Neural crest cell (in vitro differentiated cells): Measurements from ENCODE around the gene RXRA. TPM values are rescaled to one million over a fixed set of nuclear protein-coding genes. Genes with fewer than 3 reads are reported as not detected.

Source experiments
- DNase-seq: peaks from one replicate; pipeline ENCODE4 v3.0.0; 2021; ENCODE audit warnings: low read depth, mixed read lengths, low spot score
- H3K27ac Mint-ChIP-seq: one replicate; pipeline ENCODE4 v1.8.0; 2021; ENCODE audit warnings: mild to moderate bottlenecking, mixed read lengths; ENCODE audit not compliant: unreplicated experiment
- H3K27me3 Mint-ChIP-seq: 2 replicates; pipeline ENCODE4 v1.8.0; 2021; ENCODE audit warnings: low read depth, mild to moderate bottlenecking, mixed read lengths
- H3K36me3 Mint-ChIP-seq: 2 replicates; pipeline ENCODE4 v1.8.0; 2021; ENCODE audit warnings: low read depth, mild to moderate bottlenecking, mixed read lengths
- H3K4me1 Mint-ChIP-seq: 2 replicates; pipeline ENCODE4 v1.8.0; 2021; ENCODE audit warnings: mixed read lengths
- H3K4me3 Mint-ChIP-seq: one replicate; pipeline ENCODE4 v1.8.0; 2021; ENCODE audit warnings: mild to moderate bottlenecking, mixed read lengths
- H3K9me3 Mint-ChIP-seq: 2 replicates; pipeline ENCODE4 v1.8.0; 2021; ENCODE audit warnings: mixed read lengths
- CTCF ChIP-seq: fragments of 200-600 bp; sonication (generic); conservative IDR thresholded peaks from 2 replicates; pipeline ENCODE4 v1.5.0; 2021; ENCODE audit warnings: antibody characterized with exemption, mild to moderate bottlenecking
- total RNA-seq: library from RNA; stranded (reverse); gene quantifications from 2 replicates; pipeline ENCODE4 v1.2.1, GENCODE V29; 2021

RXRA gene
- total RNA-seq, 1 donor from 2014 or later = 41.2 TPM

- Mint-ChIP-seq H3K4me1 (peaks cover 15% of the 10 kb centered on the region), H3K9me3 (no peaks in the 10 kb centered on the region), H3K27ac (no peak overlapping the region), H3K36me3 (no peaks in the 10 kb centered on the region), H3K27me3 (no peaks in the 10 kb centered on the region), H3K4me3 (no peak overlapping the region)
- DNase-seq = no peak
- no peak for TF ChIP-seq CTCF
These were observed 22.3 kb downstream of the RXRA start for GRCh38 chr9:134348404-134349155.

- TF ChIP-seq CTCF = no peak
- Mint-ChIP-seq H3K27me3 (no peaks in the 10 kb centered on the region), H3K36me3 (no peaks in the 10 kb centered on the region), H3K9me3 (no peaks in the 10 kb centered on the region), H3K4me3 (no peak overlapping the region), H3K4me1 (peaks cover 15% of the 10 kb centered on the region), H3K27ac (no peak overlapping the region)
- no peak for DNase-seq
These were observed 23.7 kb downstream of the RXRA start for GRCh38 chr9:134349936-134350335.

GRCh38 chr9:134350416-134350994 lies 24.2 kb downstream of the RXRA start:
- no peaks in the 10 kb centered on the region for H3K27me3 Mint-ChIP-seq
- no peaks in the 10 kb centered on the region for H3K36me3 Mint-ChIP-seq
- H3K4me3 Mint-ChIP-seq = no peak overlapping the region
- H3K4me1 Mint-ChIP-seq = peaks cover 15% of the 10 kb centered on the region
- no peak for DNase-seq
- no peak for TF ChIP-seq CTCF
- H3K9me3 Mint-ChIP-seq = no peaks in the 10 kb centered on the region
- H3K27ac Mint-ChIP-seq = no peak overlapping the region

- Mint-ChIP-seq H3K27me3 (no peaks in the 10 kb centered on the region), H3K36me3 (no peaks in the 10 kb centered on the region), H3K9me3 (no peaks in the 10 kb centered on the region), H3K4me3 (no peak overlapping the region), H3K27ac (peak overlapping the region; percentile 71), H3K4me1 (peaks cover 15% of the 10 kb centered on the region)
- no peak for TF ChIP-seq CTCF
- DNase-seq = no peak
These were observed 25.4 kb downstream of the RXRA start for GRCh38 chr9:134351606-134352176.

- Mint-ChIP-seq H3K9me3 (no peaks in the 10 kb centered on the region), H3K27me3 (no peaks in the 10 kb centered on the region), H3K4me3 (no peak overlapping the region), H3K36me3 (no peaks in the 10 kb centered on the region), H3K27ac (peak overlapping the region; percentile 71), H3K4me1 (peaks cover 11% of the 10 kb centered on the region)
- DNase-seq = no peak
- TF ChIP-seq CTCF = no peak
These were observed 26.1 kb downstream of the RXRA start for GRCh38 chr9:134352247-134352933.
